Measurements from ENCODE around the gene LRBA.

Gene LRBA

DNA sequence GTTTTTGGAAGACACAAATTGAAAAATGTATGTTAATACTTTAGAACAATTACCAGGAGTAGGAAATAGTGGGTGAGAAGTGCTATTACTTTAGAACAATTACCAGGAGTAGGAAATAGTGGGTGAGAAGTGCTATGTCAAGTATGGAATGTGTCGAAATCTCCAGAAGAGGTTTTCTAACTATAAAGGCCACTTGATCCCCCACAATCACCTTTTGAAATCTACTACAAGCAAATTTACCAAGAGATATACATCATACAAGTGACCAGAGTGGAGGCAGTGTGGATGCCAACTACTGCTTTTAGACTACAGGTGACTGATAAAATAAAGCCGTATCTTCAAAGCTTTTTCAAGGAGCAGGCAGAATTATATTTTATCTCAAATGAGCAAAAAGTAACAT lies 390.1 kb downstream of the LRBA start:
- TF ChIP-seq, protein P1, sequence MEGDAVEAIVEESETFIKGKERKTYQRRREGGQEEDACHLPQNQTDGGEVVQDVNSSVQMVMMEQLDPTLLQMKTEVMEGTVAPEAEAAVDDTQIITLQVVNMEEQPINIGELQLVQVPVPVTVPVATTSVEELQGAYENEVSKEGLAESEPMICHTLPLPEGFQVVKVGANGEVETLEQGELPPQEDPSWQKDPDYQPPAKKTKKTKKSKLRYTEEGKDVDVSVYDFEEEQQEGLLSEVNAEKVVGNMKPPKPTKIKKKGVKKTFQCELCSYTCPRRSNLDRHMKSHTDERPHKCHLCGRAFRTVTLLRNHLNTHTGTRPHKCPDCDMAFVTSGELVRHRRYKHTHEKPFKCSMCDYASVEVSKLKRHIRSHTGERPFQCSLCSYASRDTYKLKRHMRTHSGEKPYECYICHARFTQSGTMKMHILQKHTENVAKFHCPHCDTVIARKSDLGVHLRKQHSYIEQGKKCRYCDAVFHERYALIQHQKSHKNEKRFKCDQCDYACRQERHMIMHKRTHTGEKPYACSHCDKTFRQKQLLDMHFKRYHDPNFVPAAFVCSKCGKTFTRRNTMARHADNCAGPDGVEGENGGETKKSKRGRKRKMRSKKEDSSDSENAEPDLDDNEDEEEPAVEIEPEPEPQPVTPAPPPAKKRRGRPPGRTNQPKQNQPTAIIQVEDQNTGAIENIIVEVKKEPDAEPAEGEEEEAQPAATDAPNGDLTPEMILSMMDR (IDR thresholded peaks at IDR 0.05; ENCODE audit: control insufficient read depth, extremely low read depth, insufficient read depth) = no peak
- H3K4me3 ChIP-seq (ENCODE audit: low read depth, low read length) = no peak overlapping the region
- no peak for DNase-seq (ENCODE audit: low read depth)

DNA sequence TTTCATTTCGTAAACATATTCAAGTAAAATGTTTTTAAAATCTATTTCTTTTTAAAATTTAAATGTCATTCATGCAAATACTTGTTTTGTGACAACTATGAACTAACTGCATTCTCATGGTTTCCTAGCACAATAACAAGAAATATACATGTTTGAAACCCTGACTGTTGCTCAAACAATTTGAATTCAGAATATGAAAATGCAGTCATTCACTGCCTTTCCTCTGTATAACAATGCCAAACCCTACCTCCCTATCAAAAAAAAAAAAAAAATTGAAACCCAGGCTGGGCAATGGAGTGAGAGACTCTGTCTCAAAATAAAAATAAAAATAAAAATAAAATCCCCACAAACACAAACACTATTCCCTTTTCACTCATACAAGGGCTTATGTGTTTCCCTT lies 391.0 kb downstream of the LRBA start:
- no peak for DNase-seq (ENCODE audit: low read depth)
- no peak overlapping the region for H3K4me3 ChIP-seq (ENCODE audit: low read depth, low read length)
- TF ChIP-seq, protein P1 (IDR thresholded peaks at IDR 0.05; ENCODE audit: control insufficient read depth, extremely low read depth, insufficient read depth) = no peak

DNA sequence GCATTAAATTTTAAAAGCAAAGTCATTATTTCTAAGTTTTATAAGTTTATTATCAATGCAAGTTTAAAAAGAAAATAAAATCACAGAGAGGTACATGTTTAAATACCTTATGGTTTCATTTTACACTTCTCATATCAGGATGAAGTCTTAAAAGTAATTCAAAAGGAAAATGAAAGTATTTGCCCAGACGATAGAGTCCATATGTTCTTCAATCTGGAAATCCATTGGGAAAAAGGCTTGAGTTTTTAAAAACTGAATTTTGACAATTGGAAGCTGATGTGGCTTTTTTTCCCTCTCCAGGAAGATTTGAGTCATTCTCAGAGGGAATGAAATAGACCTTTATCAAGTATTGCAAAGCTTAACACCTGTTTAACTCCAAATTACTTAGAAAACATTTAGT lies 396.0 kb downstream of the LRBA start:
- DNase-seq (ENCODE audit: low read depth) = no peak
- TF ChIP-seq, protein P1 (IDR thresholded peaks at IDR 0.05; ENCODE audit: control insufficient read depth, extremely low read depth, insufficient read depth) = no peak
- no peak overlapping the region for H3K4me3 ChIP-seq (ENCODE audit: low read depth, low read length)

DNA sequence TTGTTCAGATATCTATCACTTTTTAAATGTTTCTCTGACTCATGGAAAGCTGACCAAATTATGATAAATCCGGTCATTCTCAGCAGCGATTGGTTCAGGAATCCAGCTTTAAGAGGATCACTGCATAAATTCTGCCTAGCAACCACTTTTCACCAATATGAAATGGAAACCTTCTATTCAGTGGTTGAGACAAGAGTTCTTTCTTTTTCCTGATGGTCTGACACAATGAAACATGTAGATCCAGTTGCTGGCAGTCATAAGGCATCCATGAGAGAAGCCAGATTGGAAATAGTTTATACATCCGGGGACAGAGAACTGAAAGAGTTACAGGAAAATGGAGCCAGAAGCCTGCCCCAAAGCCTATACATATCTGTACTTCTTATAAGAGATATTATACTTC lies 406.0 kb downstream of the LRBA start:
- TF ChIP-seq, protein P1 (IDR thresholded peaks at IDR 0.05; ENCODE audit: control insufficient read depth, extremely low read depth, insufficient read depth) = no peak
- no peak for DNase-seq (ENCODE audit: low read depth)
- no peak overlapping the region for H3K4me3 ChIP-seq (ENCODE audit: low read depth, low read length)

DNA sequence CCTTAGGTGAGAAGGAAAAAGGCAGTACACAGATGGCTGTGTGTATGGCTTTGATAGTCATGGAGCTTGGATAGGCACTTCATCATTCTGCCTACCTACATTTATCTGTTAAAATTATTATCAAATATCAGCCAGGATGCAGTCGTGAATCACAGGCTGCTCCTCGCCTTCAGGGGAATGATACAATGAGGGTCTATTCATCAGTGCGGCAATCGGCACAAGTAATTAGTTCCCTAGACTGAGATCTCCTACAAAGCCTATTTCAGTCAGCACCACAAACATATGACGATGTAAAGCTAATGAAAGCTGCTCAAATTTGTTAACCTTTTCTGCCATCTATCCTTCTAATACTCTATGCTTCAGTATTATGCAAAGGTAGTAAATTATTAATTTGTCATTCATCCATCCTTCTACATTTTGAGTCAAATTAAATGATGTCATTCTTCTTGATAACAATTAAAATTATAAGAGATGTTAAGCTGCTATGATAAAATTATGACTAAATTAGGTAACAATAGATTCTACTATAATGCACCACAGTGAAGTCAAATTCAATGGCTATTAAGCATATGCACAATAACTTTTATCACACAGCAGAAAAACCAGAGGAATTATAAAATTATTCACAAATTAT lies 414.2 kb downstream of the LRBA start:
- DNase-seq (ENCODE audit: low read depth) = no peak
- TF ChIP-seq, protein P1 (IDR thresholded peaks at IDR 0.05; ENCODE audit: control insufficient read depth, extremely low read depth, insufficient read depth) = no peak
- H3K4me3 ChIP-seq (ENCODE audit: low read depth, low read length) = no peak overlapping the region

DNA sequence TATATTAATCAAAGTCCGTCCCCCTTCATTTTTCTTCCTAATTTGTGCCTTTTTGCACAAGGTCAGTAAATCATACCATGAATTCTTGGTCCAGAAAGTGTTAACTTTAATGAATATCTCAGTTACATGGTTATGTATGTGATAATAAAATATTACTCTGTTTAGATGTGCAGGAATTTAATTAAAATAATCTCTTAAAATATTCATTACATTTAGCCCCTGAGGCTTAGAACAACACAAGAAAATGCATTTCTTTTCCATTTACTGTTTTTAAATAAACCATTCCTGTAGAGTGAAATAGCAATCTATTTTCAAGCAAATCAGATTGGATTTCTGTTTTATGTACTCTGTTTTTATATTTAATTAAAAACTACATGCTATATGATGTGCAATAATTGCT lies 415.5 kb downstream of the LRBA start:
- no peak overlapping the region for H3K4me3 ChIP-seq (ENCODE audit: low read depth, low read length)

More for the DNA sequence above, 415.5 kb downstream of the LRBA start:
- no peak for DNase-seq (ENCODE audit: low read depth)
- TF ChIP-seq, protein P1 (IDR thresholded peaks at IDR 0.05; ENCODE audit: control insufficient read depth, extremely low read depth, insufficient read depth) = no peak
